Rectal smooth muscle tissue (tissue), 1 donor: ENCODE measurements around the gene CD8B.

Source experiments
- H3K27ac ChIP-seq: one replicate; pipeline ENCODE4 v1.7.0; 2013; ENCODE audit warnings: low read depth, low read length, inconsistent platforms
- H3K27me3 ChIP-seq: one replicate; pipeline ENCODE4 v1.7.0; 2013; ENCODE audit warnings: low read length; ENCODE audit not compliant: control insufficient read depth, insufficient read depth
- H3K36me3 ChIP-seq: one replicate; pipeline ENCODE4 v1.7.0; 2013; ENCODE audit warnings: low read length; ENCODE audit not compliant: control insufficient read depth, insufficient read depth
- H3K4me1 ChIP-seq: one replicate; pipeline ENCODE4 v1.7.0; 2013; ENCODE audit warnings: low read length; ENCODE audit not compliant: control insufficient read depth, insufficient read depth
- H3K4me3 ChIP-seq: one replicate; pipeline ENCODE4 v1.7.0; 2013; ENCODE audit warnings: low read length
- H3K9ac ChIP-seq: one replicate; pipeline ENCODE4 v1.7.0; 2013; ENCODE audit warnings: low read length

The CD8B gene

GRCh38 chr2:86831537-86831936 is 30.1 kb downstream of the CD8B start:
- Histone ChIP-seq H3K27me3 (no peaks in the 10 kb centered on the region), H3K9ac (no peak overlapping the region), H3K27ac (no peak overlapping the region), H3K4me1 (no peaks in the 10 kb centered on the region), H3K4me3 (no peak overlapping the region), H3K36me3 (no peaks in the 10 kb centered on the region)

- H3K4me1 ChIP-seq: no peaks in the 10 kb centered on the region
- no peak overlapping the region for H3K9ac ChIP-seq
- no peak overlapping the region for H3K27ac ChIP-seq
Measured at GRCh38 chr2:86826951-86827350, 34.7 kb downstream of the CD8B start.

GRCh38 chr2:86825693-86826381 is 35.8 kb downstream of the CD8B start:
- Histone ChIP-seq H3K4me3 (no peak overlapping the region), H3K27ac (no peak overlapping the region)

More at GRCh38 chr2:86826951-86827350, 34.7 kb downstream of the CD8B start:
- no peaks in the 10 kb centered on the region for H3K27me3 ChIP-seq
- no peaks in the 10 kb centered on the region for H3K36me3 ChIP-seq
- no peak overlapping the region for H3K4me3 ChIP-seq

GRCh38 chr2:86825036-86825692 is 36.5 kb downstream of the CD8B start:
- no peaks in the 10 kb centered on the region for H3K27me3 ChIP-seq
- H3K4me1 ChIP-seq: no peaks in the 10 kb centered on the region
- no peak overlapping the region for H3K27ac ChIP-seq
- H3K4me3 ChIP-seq: no peak overlapping the region
- no peak overlapping the region for H3K9ac ChIP-seq
- no peaks in the 10 kb centered on the region for H3K36me3 ChIP-seq

More at GRCh38 chr2:86825693-86826381, 35.8 kb downstream of the CD8B start:
- no peaks in the 10 kb centered on the region for H3K4me1 ChIP-seq
- no peaks in the 10 kb centered on the region for H3K36me3 ChIP-seq
- no peak overlapping the region for H3K9ac ChIP-seq
- H3K27me3 ChIP-seq: no peaks in the 10 kb centered on the region

GRCh38 chr2:86822668-86823345 is 38.9 kb downstream of the CD8B start:
- Histone ChIP-seq H3K9ac (no peak overlapping the region), H3K4me3 (no peak overlapping the region), H3K27me3 (no peaks in the 10 kb centered on the region), H3K36me3 (no peaks in the 10 kb centered on the region), H3K27ac (no peak overlapping the region), H3K4me1 (no peaks in the 10 kb centered on the region)

GRCh38 chr2:86821842-86822241 is 39.8 kb downstream of the CD8B start:
- no peak overlapping the region for H3K9ac ChIP-seq
- no peak overlapping the region for H3K4me3 ChIP-seq
- H3K27ac ChIP-seq: no peak overlapping the region
- no peaks in the 10 kb centered on the region for H3K4me1 ChIP-seq
- no peaks in the 10 kb centered on the region for H3K36me3 ChIP-seq
- no peaks in the 10 kb centered on the region for H3K27me3 ChIP-seq

GRCh38 chr2:86821306-86821705 is 40.4 kb downstream of the CD8B start:
- Histone ChIP-seq H3K4me1 (no peaks in the 10 kb centered on the region), H3K4me3 (no peak overlapping the region), H3K27ac (no peak overlapping the region), H3K9ac (no peak overlapping the region), H3K27me3 (no peaks in the 10 kb centered on the region), H3K36me3 (no peaks in the 10 kb centered on the region)

GRCh38 chr2:86818957-86819356 is 42.7 kb downstream of the CD8B start:
- Histone ChIP-seq H3K27ac (no peak overlapping the region), H3K4me3 (no peak overlapping the region), H3K9ac (no peak overlapping the region), H3K4me1 (no peaks in the 10 kb centered on the region), H3K27me3 (no peaks in the 10 kb centered on the region), H3K36me3 (no peaks in the 10 kb centered on the region)

GRCh38 chr2:86818114-86818801 is 43.4 kb downstream of the CD8B start:
- Histone ChIP-seq H3K4me1 (no peaks in the 10 kb centered on the region), H3K27ac (no peak overlapping the region), H3K9ac (no peak overlapping the region), H3K36me3 (no peaks in the 10 kb centered on the region), H3K27me3 (no peaks in the 10 kb centered on the region), H3K4me3 (no peak overlapping the region)

- no peak overlapping the region for H3K27ac ChIP-seq
- no peaks in the 10 kb centered on the region for H3K27me3 ChIP-seq
Measured at GRCh38 chr2:86815611-86816010, 46.1 kb downstream of the CD8B start.

GRCh38 chr2:86809481-86810121 is 52.1 kb downstream of the CD8B start:
- Histone ChIP-seq H3K36me3 (no peaks in the 10 kb centered on the region), H3K27ac (no peak overlapping the region), H3K9ac (no peak overlapping the region), H3K27me3 (peaks cover 9% of the 10 kb centered on the region), H3K4me1 (peaks cover 2% of the 10 kb centered on the region), H3K4me3 (no peak overlapping the region)

More at GRCh38 chr2:86815611-86816010, 46.1 kb downstream of the CD8B start:
- H3K4me1 ChIP-seq: no peaks in the 10 kb centered on the region
- no peak overlapping the region for H3K9ac ChIP-seq
- H3K36me3 ChIP-seq: no peaks in the 10 kb centered on the region
- H3K4me3 ChIP-seq: no peak overlapping the region
